AG09319 (cell line): ENCODE results near the gene C1orf105.

Source experiments
- DNase-seq: peaks from one replicate; pipeline ENCODE4 v3.0.0-alpha.2; 2010; ENCODE audit warnings: low read depth; ENCODE audit errors: extremely low read depth
- CTCF ChIP-seq: IDR thresholded peaks from 2 replicates; pipeline ENCODE4 v1.5.1; 2011; ENCODE audit warnings: low read depth, mild to moderate bottlenecking, inconsistent platforms, low read length, moderate library complexity

Gene C1orf105

DNA sequence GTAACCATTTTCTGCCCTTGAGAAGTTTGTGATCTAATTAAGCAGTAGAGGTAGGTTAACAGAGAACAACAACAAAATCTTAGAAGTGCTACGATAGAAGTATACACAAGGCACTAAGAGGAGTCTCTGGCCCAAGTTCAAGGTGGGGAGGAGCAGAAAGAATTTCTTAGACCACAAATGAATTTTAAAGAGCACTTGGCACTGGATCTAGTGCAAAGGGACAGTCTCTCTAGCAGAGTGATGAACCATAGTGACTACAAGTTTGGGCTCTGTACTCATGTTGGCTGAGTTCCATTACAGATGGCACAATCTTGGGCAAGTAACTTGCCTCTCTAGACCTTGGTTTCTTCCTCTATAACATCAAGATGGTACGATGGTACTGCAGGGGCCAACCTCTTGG, 56.7 kb downstream of the C1orf105 start:
- TF ChIP-seq CTCF: no peak
- DNase-seq: no peak

GRCh38 chr1:172477741-172478140, 57.3 kb downstream of the C1orf105 start:
- DNase-seq: no peak
- no peak for TF ChIP-seq CTCF

DNA sequence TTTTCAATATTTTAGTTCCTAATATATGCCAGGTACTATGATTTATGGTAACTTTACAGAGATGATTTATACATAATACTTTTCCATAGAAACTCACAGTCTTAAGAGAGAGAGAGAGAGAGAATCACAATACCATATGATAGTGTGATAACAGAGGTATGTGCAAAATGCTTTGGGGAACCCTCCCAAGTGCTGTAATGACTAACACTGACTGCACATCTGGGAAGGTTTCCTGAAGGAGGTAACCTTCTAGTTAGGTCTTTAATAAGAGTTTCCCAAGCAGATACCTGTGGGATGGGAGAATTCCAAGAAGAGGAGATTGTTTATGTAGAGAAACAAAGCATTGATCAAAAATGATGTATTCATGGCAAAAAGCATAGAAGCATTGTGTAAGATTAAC, 58.0 kb downstream of the C1orf105 start:
- TF ChIP-seq CTCF: no peak
- DNase-seq: no peak

DNA sequence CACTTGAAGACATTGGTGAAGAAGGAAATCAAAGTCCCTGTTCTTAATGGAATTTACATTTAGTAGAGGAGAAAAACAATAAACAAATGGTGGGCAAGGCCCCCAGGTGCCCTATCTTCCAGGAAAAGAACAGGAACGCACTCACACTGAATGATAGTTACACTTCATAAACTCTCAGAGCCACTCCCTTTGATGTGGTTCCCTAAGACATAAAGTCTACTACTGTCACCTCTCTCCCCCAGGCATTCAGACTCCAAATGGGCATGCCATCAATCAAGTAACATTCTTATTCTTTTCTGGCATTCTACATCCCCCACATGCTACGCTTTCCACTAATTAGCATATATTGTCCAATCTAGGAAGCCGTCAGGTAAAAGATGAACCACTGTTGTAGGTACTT, 59.9 kb downstream of the C1orf105 start:
- DNase-seq: no peak
- no peak for TF ChIP-seq CTCF

DNA sequence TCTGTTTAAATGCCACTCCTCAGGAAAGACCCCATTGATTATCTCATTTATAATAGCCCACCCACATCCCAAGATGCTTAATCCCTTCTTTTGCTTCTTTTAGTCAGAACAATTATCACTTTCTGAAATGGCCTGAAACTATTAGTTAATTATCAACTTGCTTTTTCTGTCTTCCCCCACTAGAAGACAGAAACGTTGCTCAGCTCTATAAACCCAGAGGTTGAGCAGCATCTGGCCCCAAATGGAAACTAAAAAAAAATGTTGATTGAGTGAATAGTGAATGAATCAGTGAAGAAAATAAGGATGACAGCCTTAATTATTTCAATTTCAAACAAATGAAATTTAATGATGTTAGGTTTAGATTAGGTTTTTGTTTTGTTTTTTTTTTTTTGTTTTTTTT, 61.6 kb downstream of the C1orf105 start:
- TF ChIP-seq CTCF: no peak
- no peak for DNase-seq

DNA sequence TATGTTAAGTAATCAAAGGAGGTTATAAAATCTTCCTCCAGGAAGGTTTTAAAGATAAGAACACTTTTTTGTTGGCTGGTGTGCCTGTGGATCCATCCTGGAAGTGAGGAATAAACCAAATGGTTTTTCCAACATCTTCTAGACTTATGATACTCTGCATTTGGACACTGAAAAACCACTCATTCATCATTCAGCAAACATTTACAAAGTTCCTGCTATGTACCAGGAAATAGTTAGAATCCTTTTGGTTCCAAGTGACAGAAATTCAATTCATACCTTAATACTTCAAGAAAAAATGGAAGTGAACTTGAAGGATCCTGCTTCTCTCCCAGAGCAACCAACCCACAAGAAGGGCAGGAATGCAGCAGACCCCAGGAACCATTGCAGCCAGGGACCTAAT, 63.0 kb downstream of the C1orf105 start:
- TF ChIP-seq CTCF: no peak
- DNase-seq: no peak

- TF ChIP-seq CTCF: no peak
- DNase-seq: no peak
These were observed 63.8 kb downstream of the C1orf105 start for GRCh38 chr1:172484252-172484651.
